ENCODE results near the gene GRAMD4. TPM values are rescaled to one million over a fixed set of nuclear protein-coding genes. Genes with fewer than 3 reads are reported as not detected.

Gene GRAMD4
- total RNA-seq, 3 donors from 2014 or later = 28.4 to 85.6 (median 61.0) TPM

- no peaks in the 10 kb centered on the region for H3K36me3 ChIP-seq
- peak overlapping the region; percentile 12 to 38 for H3K27ac ChIP-seq
- intact Hi-C loops (cut with DNase I; ENCODE audit: low total_unique reads) = no loop called here
- H3K9me3 ChIP-seq = no peaks in the 10 kb centered on the region
- no peak for DNase-seq (ENCODE audit: low spot score in 2 of 2)
- peaks cover 0 to 8% of the 10 kb centered on the region in 2 donors for H3K4me1 ChIP-seq
- TF ChIP-seq CTCF (IDR thresholded peaks at IDR 0.05) (no peak), POLR2A (IDR thresholded peaks at IDR 0.05) (no peak), POLR2AphosphoS5 (IDR thresholded peaks at IDR 0.05) (no peak)
- H3K27me3 ChIP-seq = no peaks in the 10 kb centered on the region
- peak overlapping the region in 2 of 3 donors; percentile 30 to 55 for H3K4me3 ChIP-seq
Measured at GRCh38 chr22:46592390-46592872, 27.8 kb upstream of the GRAMD4 start.

- TF ChIP-seq CTCF (IDR thresholded peaks at IDR 0.05) (no peak), POLR2AphosphoS5 (IDR thresholded peaks at IDR 0.05) (peak in 1 of 3 donors; percentile 11)
- intact Hi-C loops (cut with DNase I; ENCODE audit: low total_unique reads) = no loop called here
- peak overlapping the region; percentile 12 to 38 for H3K27ac ChIP-seq
- no peaks in the 10 kb centered on the region for H3K36me3 ChIP-seq
- peaks cover 0 to 8% of the 10 kb centered on the region in 2 donors for H3K4me1 ChIP-seq
- H3K4me3 ChIP-seq = peak overlapping the region in 1 of 3 donors; percentile 4
- no peak for DNase-seq (ENCODE audit: low spot score in 2 of 2)
- H3K9me3 ChIP-seq = no peaks in the 10 kb centered on the region
- no peaks in the 10 kb centered on the region for H3K27me3 ChIP-seq
Measured at GRCh38 chr22:46593211-46593681, 26.9 kb upstream of the GRAMD4 start.

GRCh38 chr22:46593996-46594946 is 25.9 kb upstream of the GRAMD4 start:
- Histone ChIP-seq H3K27ac (peak overlapping the region in 1 of 2 donors; percentile 55), H3K4me3 (no peak overlapping the region), H3K36me3 (no peaks in the 10 kb centered on the region), H3K27me3 (no peaks in the 10 kb centered on the region), H3K9me3 (no peaks in the 10 kb centered on the region), H3K4me1 (peaks cover 0 to 8% of the 10 kb centered on the region in 2 donors)
- no peak for DNase-seq (ENCODE audit: low spot score in 2 of 2)
- TF ChIP-seq CTCF (IDR thresholded peaks at IDR 0.05) = no peak
- no peak for TF ChIP-seq POLR2A (IDR thresholded peaks at IDR 0.05)
- no peak for TF ChIP-seq POLR2AphosphoS5 (IDR thresholded peaks at IDR 0.05)
- intact Hi-C loops (cut with DNase I; ENCODE audit: low total_unique reads) = no loop called here

GRCh38 chr22:46594947-46595298 is 25.3 kb upstream of the GRAMD4 start:
- Histone ChIP-seq H3K9me3 (no peaks in the 10 kb centered on the region), H3K27ac (no peak overlapping the region), H3K4me3 (no peak overlapping the region), H3K27me3 (no peaks in the 10 kb centered on the region), H3K36me3 (no peaks in the 10 kb centered on the region), H3K4me1 (peaks cover 0 to 8% of the 10 kb centered on the region in 2 donors)
- no peak for DNase-seq (ENCODE audit: low spot score in 2 of 2)
- TF ChIP-seq POLR2A (IDR thresholded peaks at IDR 0.05) (no peak), POLR2AphosphoS5 (IDR thresholded peaks at IDR 0.05) (no peak), CTCF (IDR thresholded peaks at IDR 0.05) (no peak)
- intact Hi-C loops (cut with DNase I; ENCODE audit: low total_unique reads) = no loop called here

GRCh38 chr22:46595545-46595944 is 24.6 kb upstream of the GRAMD4 start:
- no peaks in the 10 kb centered on the region for H3K36me3 ChIP-seq
- peaks cover 0 to 8% of the 10 kb centered on the region in 2 donors for H3K4me1 ChIP-seq
- H3K27me3 ChIP-seq = no peaks in the 10 kb centered on the region
- no peaks in the 10 kb centered on the region for H3K9me3 ChIP-seq
- H3K4me3 ChIP-seq = no peak overlapping the region
- DNase-seq (ENCODE audit: low spot score in 2 of 2) = no peak
- intact Hi-C loops (cut with DNase I; ENCODE audit: low total_unique reads) = no loop called here
- TF ChIP-seq CTCF (IDR thresholded peaks at IDR 0.05) (no peak), POLR2AphosphoS5 (IDR thresholded peaks at IDR 0.05) (no peak), POLR2A (IDR thresholded peaks at IDR 0.05) (no peak)
- no peak overlapping the region for H3K27ac ChIP-seq

Data from breast epithelium (tissue), 4 donors.